ENCODE data around the gene PINLYP. TPM values are rescaled to one million over a fixed set of nuclear protein-coding genes. Genes with fewer than 3 reads are reported as not detected.

The PINLYP gene
- total RNA-seq, 1 experiment from 2014 or later: 11.9 TPM

DNA sequence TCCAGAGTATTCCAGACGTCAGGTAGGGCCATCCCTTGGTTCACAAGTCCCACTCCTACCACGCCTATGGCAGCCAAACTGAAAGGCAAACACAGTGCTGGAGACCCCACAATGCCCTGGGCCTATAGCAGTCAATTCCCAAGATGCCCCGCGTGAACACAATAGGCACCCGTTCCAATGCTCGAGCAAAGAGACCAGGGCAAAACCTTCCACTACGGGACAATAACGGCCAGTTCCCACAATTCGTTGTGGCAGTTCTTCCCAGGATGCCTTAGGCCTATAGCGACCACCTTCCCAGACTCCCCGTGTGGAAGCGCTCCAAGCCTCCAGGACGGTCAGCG lies 43.3 kb downstream of the PINLYP start:
- Histone ChIP-seq H3K9ac (ENCODE audit: extremely low read depth, insufficient read length, low read length) (peak overlapping the region; percentile 79), H4K20me1 (ENCODE audit: control insufficient read depth, insufficient read depth, insufficient read length) (no peaks in the 10 kb centered on the region), H2BK5ac (ENCODE audit: insufficient read length, low read length) (no peak overlapping the region), H4K5ac (ENCODE audit: insufficient read length, low read depth, low read length) (peak overlapping the region; percentile 7), H3K9me3 (ENCODE audit: control insufficient read depth, low read depth, low read length) (no peaks in the 10 kb centered on the region), H3K23ac (ENCODE audit: insufficient read length, low read depth, low read length) (no peak overlapping the region), H2BK120ac (ENCODE audit: low read depth, low read length, poor library complexity, severe bottlenecking) (no peak overlapping the region), H3K18ac (ENCODE audit: insufficient read length, low read depth, low read length) (peak overlapping the region; percentile 98), H4K91ac (ENCODE audit: insufficient read length, low read depth, low read length) (no peak overlapping the region), H2BK15ac (ENCODE audit: low read depth, low read length) (no peak overlapping the region), H2BK12ac (ENCODE audit: insufficient read length, low read depth, low read length) (no peak overlapping the region), H3K4me2 (ENCODE audit: insufficient read depth, insufficient read length, low read length) (peak overlapping the region; percentile 75), H2AK5ac (ENCODE audit: insufficient read length, low read length) (no peak overlapping the region), H3K79me1 (ENCODE audit: insufficient read depth, low read depth, low read length, poor library complexity, severe bottlenecking) (no peaks in the 10 kb centered on the region), H3K4me1 (ENCODE audit: insufficient read depth, low read length) (no peaks in the 10 kb centered on the region; the same call in 1 of the 2 replicates), H3K27me3 (ENCODE audit: insufficient read depth, low read length) (no peaks in the 10 kb centered on the region), H3K79me2 (ENCODE audit: insufficient read depth, low read length) (no peaks in the 10 kb centered on the region), H3K27ac (ENCODE audit: insufficient read length, low read depth, low read length) (peak overlapping the region; percentile 63), H2BK20ac (ENCODE audit: low read depth, low read length, poor library complexity, severe bottlenecking) (no peak overlapping the region), H3T11ph (ENCODE audit: low read length) (no peak overlapping the region), H2AFZ (ENCODE audit: low read length) (no peak overlapping the region), H3K23me2 (ENCODE audit: insufficient read length, low read depth, low read length, poor library complexity, severe bottlenecking) (peaks cover 14% of the 10 kb centered on the region), H3K14ac (ENCODE audit: insufficient read depth, low read length) (peak overlapping the region; percentile 97; the same call in 1 of the 2 replicates), H3K56ac (ENCODE audit: insufficient read length, low read depth, low read length) (no peak overlapping the region), H3K4ac (ENCODE audit: low read depth, low read length) (no peak overlapping the region), H4K8ac (replicated peaks; ENCODE audit: insufficient read length, low read depth, low read length) (no peak overlapping the region)
- H3K27ac Mint-ChIP-seq: peak overlapping the region; percentile 97 to 99 (median 98)
- DNase-seq: no peak
- no peaks in the 10 kb centered on the region for H3K27me3 Mint-ChIP-seq (ENCODE audit: low read depth)
- no peaks in the 10 kb centered on the region; a peak in 2 of 5 replicates for H3K9me3 Mint-ChIP-seq
- no peak for TF ChIP-seq CTCF (conservative IDR thresholded peaks at IDR 0.05)
- peak overlapping the region; percentile 83 to 87 for H3K4me3 Mint-ChIP-seq
- no CpG with 5 or more reads among the region's 14 CpGs for WGBS (ENCODE audit: extremely low coverage, insufficient read length, low lambda C conversion rate)
- peaks cover 16 to 28% of the 10 kb centered on the region in 2 experiments for H3K4me1 Mint-ChIP-seq
- H3K36me3 Mint-ChIP-seq (ENCODE audit: insufficient read depth in 1 of 3, low read depth in 3 of 3): peaks cover 8 to 16% (median 11%) of the 10 kb centered on the region in 3 experiments

Measured in H9 (cell line).